Stomach (tissue), 4 donors: ENCODE measurements around the gene WASL.

Source experiments
- EP300 ChIP-seq: sonication (generic); formaldehyde crosslinking; IDR thresholded peaks from one replicate; pipeline ENCODE4 v1.6.1; 2017; ENCODE audit warnings: antibody characterized with exemption
- TF ChIP-seq, protein P1 (sequence below), 7 experiments: fragments of 450-650 bp in 4 of 7; fragments of 200-600 bp in 3 of 7; sonication (generic) in 3 of 7; IDR thresholded peaks; one replicate each; pipeline ENCODE4 v1.5.1; 2016 to 2019; ENCODE audit warnings: antibody characterized with exemption in 7 of 7, control low read depth in 2 of 7, mild to moderate bottlenecking in 1 of 7

DNA sequence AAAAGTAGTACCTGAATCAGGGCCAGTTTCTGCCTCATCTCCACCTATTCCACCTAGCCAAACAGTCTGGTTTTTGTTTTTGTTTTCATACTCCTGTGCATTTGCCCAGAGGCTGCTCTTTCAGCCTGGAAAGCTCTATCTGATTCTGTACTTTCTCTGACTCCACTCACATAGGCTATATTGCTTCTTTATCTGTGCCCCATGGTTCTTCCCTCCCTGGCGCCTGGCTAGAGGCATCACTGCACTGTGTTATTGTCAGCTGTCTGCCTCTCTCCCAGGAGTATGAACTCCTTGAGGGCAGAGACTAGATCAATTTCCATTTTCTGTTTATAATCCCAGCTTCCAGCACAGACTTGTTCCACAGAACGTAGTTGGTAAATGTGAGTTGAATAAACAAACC, 98.2 kb downstream of the WASL start:
- TF ChIP-seq, protein P1, sequence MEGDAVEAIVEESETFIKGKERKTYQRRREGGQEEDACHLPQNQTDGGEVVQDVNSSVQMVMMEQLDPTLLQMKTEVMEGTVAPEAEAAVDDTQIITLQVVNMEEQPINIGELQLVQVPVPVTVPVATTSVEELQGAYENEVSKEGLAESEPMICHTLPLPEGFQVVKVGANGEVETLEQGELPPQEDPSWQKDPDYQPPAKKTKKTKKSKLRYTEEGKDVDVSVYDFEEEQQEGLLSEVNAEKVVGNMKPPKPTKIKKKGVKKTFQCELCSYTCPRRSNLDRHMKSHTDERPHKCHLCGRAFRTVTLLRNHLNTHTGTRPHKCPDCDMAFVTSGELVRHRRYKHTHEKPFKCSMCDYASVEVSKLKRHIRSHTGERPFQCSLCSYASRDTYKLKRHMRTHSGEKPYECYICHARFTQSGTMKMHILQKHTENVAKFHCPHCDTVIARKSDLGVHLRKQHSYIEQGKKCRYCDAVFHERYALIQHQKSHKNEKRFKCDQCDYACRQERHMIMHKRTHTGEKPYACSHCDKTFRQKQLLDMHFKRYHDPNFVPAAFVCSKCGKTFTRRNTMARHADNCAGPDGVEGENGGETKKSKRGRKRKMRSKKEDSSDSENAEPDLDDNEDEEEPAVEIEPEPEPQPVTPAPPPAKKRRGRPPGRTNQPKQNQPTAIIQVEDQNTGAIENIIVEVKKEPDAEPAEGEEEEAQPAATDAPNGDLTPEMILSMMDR (IDR thresholded peaks at IDR 0.05) = no peak
- TF ChIP-seq EP300 = no peak
